ENCODE measurements around the gene ZNF780A.

Gene ZNF780A

GRCh38 chr19:40056505-40056904 is 34.2 kb downstream of the ZNF780A start:
- peaks cover 2% of the 10 kb centered on the region for H3K4me1 ChIP-seq (ENCODE audit: control insufficient read depth, insufficient read depth, low read depth, low read length)
- DNase-seq: no peak
- H2AK5ac ChIP-seq (ENCODE audit: low read length, severe bottlenecking): no peak overlapping the region
- H3K4me3 ChIP-seq (ENCODE audit: insufficient read depth in 1 of 2, low read depth in 1 of 2, low read length in 2 of 2): peak overlapping the region in 1 of 2 experiments; percentile 99
- H2AFZ ChIP-seq (ENCODE audit: low read depth, low read length): no peak overlapping the region
- H2BK120ac ChIP-seq (ENCODE audit: low read depth, low read length): no peak overlapping the region
- H2BK15ac ChIP-seq (ENCODE audit: low read depth, poor library complexity, severe bottlenecking): no peak overlapping the region
- H4K91ac ChIP-seq (ENCODE audit: low read length): no peak overlapping the region
- H3K27ac ChIP-seq (ENCODE audit: low read length, poor library complexity, severe bottlenecking): no peak overlapping the region
- peak overlapping the region; percentile 77 for H3K4me2 ChIP-seq (ENCODE audit: low read length, poor library complexity, severe bottlenecking)
- no peaks in the 10 kb centered on the region for H3K36me3 ChIP-seq (ENCODE audit: control insufficient read depth in 1 of 2, insufficient read depth in 2 of 2, low read depth in 1 of 2, low read length in 2 of 2)
- peak overlapping the region; percentile 91 for H3K9ac ChIP-seq (ENCODE audit: low read length)
- H3K79me1 ChIP-seq (replicated peaks; ENCODE audit: low read length, poor library complexity, severe bottlenecking): peaks cover 10% of the 10 kb centered on the region
- H3K9me3 ChIP-seq (ENCODE audit: control insufficient read depth, low read length): peaks cover 16% of the 10 kb centered on the region
- H3K23ac ChIP-seq (ENCODE audit: low read length in 2 of 2): no peak overlapping the region
- H3K4ac ChIP-seq (ENCODE audit: low read depth in 1 of 2, low read length in 2 of 2): no peak overlapping the region
- H3K18ac ChIP-seq (ENCODE audit: low read depth in 1 of 2, low read length in 2 of 2): no peak overlapping the region
- H2BK5ac ChIP-seq (ENCODE audit: low read depth, low read length, poor library complexity, severe bottlenecking): no peak overlapping the region
- WGBS: 17% methylated on average over 5 of the region's 7 CpGs
- no peak overlapping the region for H2BK12ac ChIP-seq (ENCODE audit: low read length in 2 of 2)
- no peak overlapping the region for H3K14ac ChIP-seq (ENCODE audit: low read length in 2 of 2)
- H3K27me3 ChIP-seq (ENCODE audit: control insufficient read depth in 1 of 2, insufficient read depth in 1 of 2, low read length in 2 of 2): no peaks in the 10 kb centered on the region
- no peak overlapping the region for H4K8ac ChIP-seq (ENCODE audit: low read length)

- H2AK5ac ChIP-seq (ENCODE audit: low read length, severe bottlenecking): no peak within 1 kb of the TSS
- H3K9me3 ChIP-seq (ENCODE audit: control insufficient read depth, low read length): peaks cover 20% of the 10 kb centered on the region
- peak within 1 kb of the TSS; percentile 52 for H2BK15ac ChIP-seq (ENCODE audit: low read depth, poor library complexity, severe bottlenecking)
- H2BK5ac ChIP-seq (ENCODE audit: low read depth, low read length, poor library complexity, severe bottlenecking): no peak within 1 kb of the TSS
- no peak within 1 kb of the TSS for H2BK12ac ChIP-seq (ENCODE audit: low read length in 2 of 2)
- H3K27ac ChIP-seq (ENCODE audit: low read length, poor library complexity, severe bottlenecking): no peak within 1 kb of the TSS
- whole genome bisulfite sequencing: under 1% methylated on average over 37 of the region's 41 CpGs
- peak within 1 kb of the TSS; percentile 3 to 6 for H3K4ac ChIP-seq (ENCODE audit: low read depth in 1 of 2, low read length in 2 of 2)
- H3K36me3 ChIP-seq (ENCODE audit: control insufficient read depth in 1 of 2, insufficient read depth in 2 of 2, low read depth in 1 of 2, low read length in 2 of 2): no peaks in the 10 kb centered on the region
- H3K4me3 ChIP-seq (ENCODE audit: insufficient read depth in 1 of 2, low read depth in 1 of 2, low read length in 2 of 2): peak within 1 kb of the TSS; percentile 70 to 99
- peak within 1 kb of the TSS; percentile 95 for H4K8ac ChIP-seq (ENCODE audit: low read length)
- H4K91ac ChIP-seq (ENCODE audit: low read length): peak within 1 kb of the TSS; percentile 0
- peak within 1 kb of the TSS; percentile 77 for H3K4me2 ChIP-seq (ENCODE audit: low read length, poor library complexity, severe bottlenecking)
- H3K23ac ChIP-seq (ENCODE audit: low read length in 2 of 2): peak within 1 kb of the TSS in 1 of 2 experiments; percentile 78
- DNase-seq: peak; percentile 69
- peak within 1 kb of the TSS; percentile 94 for H2AFZ ChIP-seq (ENCODE audit: low read depth, low read length)
- peaks cover 10% of the 10 kb centered on the region for H3K79me1 ChIP-seq (replicated peaks; ENCODE audit: low read length, poor library complexity, severe bottlenecking)
- H3K27me3 ChIP-seq (ENCODE audit: control insufficient read depth in 1 of 2, insufficient read depth in 1 of 2, low read length in 2 of 2): no peaks in the 10 kb centered on the region
- peak within 1 kb of the TSS; percentile 91 for H3K9ac ChIP-seq (ENCODE audit: low read length)
- H3K14ac ChIP-seq (ENCODE audit: low read length in 2 of 2): peak within 1 kb of the TSS in 1 of 2 experiments; percentile 68
- peaks cover 2% of the 10 kb centered on the region for H3K4me1 ChIP-seq (ENCODE audit: control insufficient read depth, insufficient read depth, low read depth, low read length)
- H3K18ac ChIP-seq (ENCODE audit: low read depth in 1 of 2, low read length in 2 of 2): peak within 1 kb of the TSS; percentile 55 to 61
- H2BK120ac ChIP-seq (ENCODE audit: low read depth, low read length): no peak within 1 kb of the TSS
These were observed 34.8 kb downstream of the ZNF780A start, which contains the start of gene ZNF780B for GRCh38 chr19:40055832-40056504. ZNF780B (minus strand) TSS chr19:40056231; CDS start chr19:40050332, 5,899 bp downstream.

- H3K4me2 ChIP-seq (ENCODE audit: low read length, poor library complexity, severe bottlenecking): peak overlapping the region; percentile 77
- no peak overlapping the region for H4K8ac ChIP-seq (ENCODE audit: low read length)
These were observed 35.7 kb downstream of the ZNF780A start for GRCh38 chr19:40055049-40055448.

GRCh38 chr19:40054632-40055031 is 36.1 kb downstream of the ZNF780A start:
- H3K14ac ChIP-seq (ENCODE audit: low read length in 2 of 2): no peak overlapping the region
- no peak overlapping the region for H3K23ac ChIP-seq (ENCODE audit: low read length in 2 of 2)
- no peak overlapping the region for H2AFZ ChIP-seq (ENCODE audit: low read depth, low read length)
- no peak overlapping the region for H2AK5ac ChIP-seq (ENCODE audit: low read length, severe bottlenecking)
- H3K27ac ChIP-seq (ENCODE audit: low read length, poor library complexity, severe bottlenecking): no peak overlapping the region
- peaks cover 2% of the 10 kb centered on the region for H3K4me1 ChIP-seq (ENCODE audit: control insufficient read depth, insufficient read depth, low read depth, low read length)
- H4K91ac ChIP-seq (ENCODE audit: low read length): no peak overlapping the region
- H3K36me3 ChIP-seq (ENCODE audit: control insufficient read depth in 1 of 2, insufficient read depth in 2 of 2, low read depth in 1 of 2, low read length in 2 of 2): peaks cover 6 to 8% of the 10 kb centered on the region in 2 experiments
- H3K4me2 ChIP-seq (ENCODE audit: low read length, poor library complexity, severe bottlenecking): no peak overlapping the region
- no peak overlapping the region for H3K18ac ChIP-seq (ENCODE audit: low read depth in 1 of 2, low read length in 2 of 2)
- no peak for DNase-seq
- no peak overlapping the region for H2BK15ac ChIP-seq (ENCODE audit: low read depth, poor library complexity, severe bottlenecking)
- no peak overlapping the region for H2BK5ac ChIP-seq (ENCODE audit: low read depth, low read length, poor library complexity, severe bottlenecking)
- no peak overlapping the region for H2BK12ac ChIP-seq (ENCODE audit: low read length in 2 of 2)
- 95% methylated on average over 8 of the region's 9 CpGs for WGBS
- no peak overlapping the region for H3K4ac ChIP-seq (ENCODE audit: low read depth in 1 of 2, low read length in 2 of 2)
- peaks cover 17% of the 10 kb centered on the region for H3K79me1 ChIP-seq (replicated peaks; ENCODE audit: low read length, poor library complexity, severe bottlenecking)
- no peak overlapping the region for H4K8ac ChIP-seq (ENCODE audit: low read length)
- peak overlapping the region in 1 of 2 experiments; percentile 99 for H3K4me3 ChIP-seq (ENCODE audit: insufficient read depth in 1 of 2, low read depth in 1 of 2, low read length in 2 of 2)
- H3K27me3 ChIP-seq (ENCODE audit: control insufficient read depth in 1 of 2, insufficient read depth in 1 of 2, low read length in 2 of 2): no peaks in the 10 kb centered on the region
- H3K9me3 ChIP-seq (ENCODE audit: control insufficient read depth, low read length): peaks cover 21% of the 10 kb centered on the region
- H3K9ac ChIP-seq (ENCODE audit: low read length): peak overlapping the region; percentile 91
- no peak overlapping the region for H2BK120ac ChIP-seq (ENCODE audit: low read depth, low read length)

More at GRCh38 chr19:40055049-40055448, 35.7 kb downstream of the ZNF780A start:
- Histone ChIP-seq H2BK5ac (ENCODE audit: low read depth, low read length, poor library complexity, severe bottlenecking) (no peak overlapping the region), H3K14ac (ENCODE audit: low read length in 2 of 2) (no peak overlapping the region), H3K9me3 (ENCODE audit: control insufficient read depth, low read length) (peaks cover 25% of the 10 kb centered on the region), H3K18ac (ENCODE audit: low read depth in 1 of 2, low read length in 2 of 2) (no peak overlapping the region), H3K79me1 (replicated peaks; ENCODE audit: low read length, poor library complexity, severe bottlenecking) (peaks cover 16% of the 10 kb centered on the region), H2BK15ac (ENCODE audit: low read depth, poor library complexity, severe bottlenecking) (no peak overlapping the region), H2BK120ac (ENCODE audit: low read depth, low read length) (no peak overlapping the region), H3K27me3 (ENCODE audit: control insufficient read depth in 1 of 2, insufficient read depth in 1 of 2, low read length in 2 of 2) (no peaks in the 10 kb centered on the region), H3K23ac (ENCODE audit: low read length in 2 of 2) (no peak overlapping the region), H2AK5ac (ENCODE audit: low read length, severe bottlenecking) (no peak overlapping the region), H2BK12ac (ENCODE audit: low read length in 2 of 2) (no peak overlapping the region), H3K4me1 (ENCODE audit: control insufficient read depth, insufficient read depth, low read depth, low read length) (peaks cover 2% of the 10 kb centered on the region), H3K9ac (ENCODE audit: low read length) (peak overlapping the region; percentile 91), H2AFZ (ENCODE audit: low read depth, low read length) (no peak overlapping the region), H3K4ac (ENCODE audit: low read depth in 1 of 2, low read length in 2 of 2) (no peak overlapping the region), H4K91ac (ENCODE audit: low read length) (no peak overlapping the region), H3K27ac (ENCODE audit: low read length, poor library complexity, severe bottlenecking) (no peak overlapping the region), H3K36me3 (ENCODE audit: control insufficient read depth in 1 of 2, insufficient read depth in 2 of 2, low read depth in 1 of 2, low read length in 2 of 2) (peaks cover 3 to 7% of the 10 kb centered on the region in 2 experiments), H3K4me3 (ENCODE audit: insufficient read depth in 1 of 2, low read depth in 1 of 2, low read length in 2 of 2) (peak overlapping the region in 1 of 2 experiments; percentile 99)
- DNase-seq: no peak
- WGBS: 47% methylated on average over 8 of the region's 10 CpGs
